T-cell (primary cell): Measurements from ENCODE around the gene OR1J1. TPM values are rescaled to one million over a fixed set of nuclear protein-coding genes. Genes with fewer than 3 reads are reported as not detected.

ENCODE experiments used
- ATAC-seq, 4 experiments: fragments of 200-7000 bp in 3 of 4; fragments of 150-1000 bp in 1 of 4; cut with Tn5 transposase; replicated peaks in 1 of 4; 1 replicate in 3 of 4; 2 replicates in 1 of 4; pipeline ENCODE4 v1.10.0; 2021; ENCODE audit warnings: moderate library complexity in 3 of 4, mild to moderate bottlenecking in 2 of 4, moderate number of reproducible peaks in 1 of 4
- CTCF ChIA-PET, 2 donors: fragments of 300-600 bp; sonication (Branson Sonifier 250); formaldehyde crosslinking; loops; one replicate each; lab custom pipeline; 2022; ENCODE audit warnings: antibody characterized with exemption in 2 of 2; lab: Charles Lee
- POLR2A ChIA-PET, 2 donors: fragments of 300-600 bp; sonication (Branson Sonifier 250); formaldehyde crosslinking; loops; one replicate each; lab custom pipeline; 2022; ENCODE audit warnings: antibody characterized with exemption in 2 of 2; lab: Charles Lee
- DNase-seq, 35 experiments: peaks; one replicate each; pipeline versions ENCODE4 v3.0.0 to v3.0.0-alpha.2; 2013 to 2023
- H3K27ac ChIP-seq: one replicate; pipeline ENCODE4 v1.5.1; 2013; ENCODE audit warnings: low read length
- H3K27me3 ChIP-seq, 2 experiments: replicated peaks in 1 of 2; 1 replicate in 1 of 2; 2 replicates in 1 of 2; pipeline versions ENCODE4 v1.6.1 to v1.7.0; 2013; ENCODE audit warnings: low read length in 1 of 2, mixed read lengths in 1 of 2; ENCODE audit not compliant: control insufficient read depth in 2 of 2, insufficient read depth in 2 of 2; ENCODE audit errors: extremely low read depth in 1 of 2
- H3K36me3 ChIP-seq, 2 donors: 1 replicate in 1 of 2; 2 replicates in 1 of 2; pipeline versions ENCODE4 v1.6.1 to v1.7.0; 2013; ENCODE audit warnings: low read length in 1 of 2; ENCODE audit not compliant: control insufficient read depth in 2 of 2, insufficient read depth in 1 of 2; ENCODE audit errors: extremely low read depth in 1 of 2
- H3K4me1 ChIP-seq, 2 experiments: 1 replicate in 1 of 2; 2 replicates in 1 of 2; pipeline versions ENCODE4 v1.6.1 to v1.7.0; 2013; ENCODE audit warnings: low read length in 2 of 2, mixed read lengths in 1 of 2; ENCODE audit not compliant: insufficient read depth in 2 of 2, control insufficient read depth in 1 of 2; ENCODE audit errors: extremely low read depth in 1 of 2
- H3K4me3 ChIP-seq, 2 donors: 1 replicate in 1 of 2; 2 replicates in 1 of 2; pipeline versions ENCODE4 v1.5.1 to v1.7.0; 2013; ENCODE audit warnings: mild to moderate bottlenecking in 2 of 2, low read length in 1 of 2, moderate library complexity in 1 of 2; ENCODE audit not compliant: control insufficient read depth in 1 of 2; ENCODE audit errors: extremely low read depth in 1 of 2
- H3K9me3 ChIP-seq: 2 replicates; pipeline ENCODE4 v1.7.0; 2013
- H3K27ac Mint-ChIP-seq, 2 donors: one replicate each; pipeline ENCODE4 v1.8.0; 2020 to 2021; ENCODE audit warnings: mild to moderate bottlenecking in 2 of 2, mixed read lengths in 2 of 2
- H3K27me3 Mint-ChIP-seq, 2 donors: one replicate each; pipeline ENCODE4 v1.8.0; 2021 to 2022; ENCODE audit warnings: mixed read lengths in 2 of 2
- H3K36me3 Mint-ChIP-seq: one replicate; pipeline ENCODE4 v1.8.0; 2021; ENCODE audit warnings: mixed read lengths
- H3K4me1 Mint-ChIP-seq, 3 donors: one replicate each; pipeline ENCODE4 v1.8.0; 2020 to 2022; ENCODE audit warnings: mixed read lengths in 3 of 3, mild to moderate bottlenecking in 1 of 3
- H3K4me3 Mint-ChIP-seq, 3 donors: one replicate each; pipeline ENCODE4 v1.8.0; 2020 to 2022; ENCODE audit warnings: mild to moderate bottlenecking in 3 of 3, mixed read lengths in 3 of 3, moderate library complexity in 3 of 3
- H3K9me3 Mint-ChIP-seq, 3 donors: one replicate each; pipeline ENCODE4 v1.8.0; 2020 to 2022; ENCODE audit warnings: mixed read lengths in 3 of 3
- WGBS: methylation state at CpG from one replicate; pipeline ENCODE4 v1.1.5; 2013; ENCODE audit warnings: missing lambda C conversion rate; ENCODE audit not compliant: insufficient coverage; 5-methylcytosine and 5-hydroxymethylcytosine counted together
- total RNA-seq, 35 experiments: library from RNA in 6 of 35; stranded (reverse) in 6 of 35; fragments of 120-200 nt in 1 of 35; gene quantifications; one replicate each; pipeline versions ENCODE4 v1.2.1 to v1.2.4 and lab custom pipeline; 2013 to 2026

Gene OR1J1
- total RNA-seq, 5 donors from 2014 or later (not counting 1 experiment from before 2014, with no cell fraction given) = not detected

GRCh38 chr9:122442568-122442967, 35.2 kb downstream of the OR1J1 start:
- no peak overlapping the region for H3K4me3 ChIP-seq
- H3K4me1 Mint-ChIP-seq = no peaks in the 10 kb centered on the region
- ChIA-PET POLR2A (no interaction called here), CTCF (no interaction called here)
- DNase-seq (no peak), ATAC-seq (no peak)
- peaks cover 29 to 33% of the 10 kb centered on the region in 2 donors for H3K27me3 Mint-ChIP-seq
- no peak overlapping the region for H3K4me3 Mint-ChIP-seq
- no CpG with 5 or more reads among the region's 1 CpG for WGBS
- no peaks in the 10 kb centered on the region for H3K36me3 ChIP-seq
- no peaks in the 10 kb centered on the region for H3K4me1 ChIP-seq
- no peaks in the 10 kb centered on the region for H3K9me3 ChIP-seq
- H3K9me3 Mint-ChIP-seq = no peaks in the 10 kb centered on the region
- H3K36me3 Mint-ChIP-seq = no peaks in the 10 kb centered on the region
- H3K27ac ChIP-seq = no peak overlapping the region
- no peak overlapping the region for H3K27ac Mint-ChIP-seq
- H3K27me3 ChIP-seq = peaks cover 0 to 7% of the 10 kb centered on the region in 2 experiments

Other genes with a start within 250 kb of the OR1J1 start
- not detected for gene LHX6, start 249.0 kb downstream of the OR1J1 start, total RNA-seq
- gene RBM18, start 213.1 kb downstream of the OR1J1 start, total RNA-seq = 10 to 100 TPM; 15.8 to 19.9 (median 17.5) TPM
- 10 to 100 TPM; 27.7 to 34.1 (median 29.1) TPM for gene MRRF, start 213.0 kb downstream of the OR1J1 start, total RNA-seq
- gene PTGS1, start 106.9 kb downstream of the OR1J1 start, total RNA-seq = 1 to 10 TPM in 1 of 5 donors, under 1 TPM in 4; 0.44 to 2.0 (median 0.86) TPM
- gene OR1J2, start 32.9 kb upstream of the OR1J1 start, total RNA-seq = not detected
- gene OR1J4, start 41.2 kb upstream of the OR1J1 start, total RNA-seq = not detected
- gene OR1N1, start 49.4 kb upstream of the OR1J1 start, total RNA-seq = not detected
- gene OR1N2, start 75.2 kb upstream of the OR1J1 start, total RNA-seq = not detected
- gene OR1L8, start 105.5 kb upstream of the OR1J1 start, total RNA-seq = under 1 TPM in 1 of 5 donors, not detected in 4; 0.35 TPM
- not detected for gene OR1Q1, start 136.8 kb upstream of the OR1J1 start, total RNA-seq
- not detected for gene OR1B1, start 179.7 kb upstream of the OR1J1 start, total RNA-seq
- gene OR1L1, start 183.8 kb upstream of the OR1J1 start, total RNA-seq = not detected
- not detected for gene OR1L3, start 197.2 kb upstream of the OR1J1 start, total RNA-seq
- not detected for gene OR1L4, start 246.1 kb upstream of the OR1J1 start, total RNA-seq